Parathyroid adenoma (tissue), 2 donors: ENCODE data around the gene TAS2R4.
A peak's percentile ranks its signal among the peaks of the same experiment; 100 is the strongest.
"Not testable (repeated sequence)": the region's sequence is repeated elsewhere in the genome, so short reads cannot be mapped to it uniquely, and the experiment has no call there.

Experiments
- H2AFZ ChIP-seq: fragments of 300-600 bp; sonication (generic); one replicate; pipeline ENCODE4 v1.7.0; 2017; ENCODE audit warnings: antibody characterized with exemption, mild to moderate bottlenecking
- H3K27ac ChIP-seq: fragments of 300-600 bp; sonication (generic); one replicate; pipeline ENCODE4 v1.7.0; 2017
- H3K27me3 ChIP-seq: fragments of 300-600 bp; sonication (generic); one replicate; pipeline ENCODE4 v1.7.0; 2017; ENCODE audit warnings: low read length; ENCODE audit not compliant: control insufficient read depth, insufficient read depth
- H3K36me3 ChIP-seq: fragments of 300-600 bp; sonication (generic); one replicate; pipeline ENCODE4 v1.7.0; 2017; ENCODE audit warnings: low read length; ENCODE audit not compliant: control insufficient read depth, insufficient read depth
- H3K4me1 ChIP-seq: fragments of 300-600 bp; sonication (generic); one replicate; pipeline ENCODE4 v1.7.0; 2017; ENCODE audit warnings: control low read depth
- H3K4me2 ChIP-seq: fragments of 300-600 bp; sonication (generic); one replicate; pipeline ENCODE4 v1.7.0; 2017; ENCODE audit warnings: low read length
- H3K4me3 ChIP-seq: fragments of 300-600 bp; sonication (generic); one replicate; pipeline ENCODE4 v1.7.0; 2017; ENCODE audit warnings: low read depth, low read length
- H3K79me2 ChIP-seq: fragments of 300-600 bp; sonication (generic); one replicate; pipeline ENCODE4 v1.7.0; 2017; ENCODE audit warnings: control low read depth
- H3K9ac ChIP-seq: fragments of 300-600 bp; sonication (generic); one replicate; pipeline ENCODE4 v1.7.0; 2017; ENCODE audit warnings: mild to moderate bottlenecking
- H3K9me3 ChIP-seq: fragments of 300-600 bp; sonication (generic); one replicate; pipeline ENCODE4 v1.7.0; 2017; ENCODE audit warnings: low read length; ENCODE audit not compliant: control insufficient read depth
- TF ChIP-seq, protein P1 (sequence below): fragments of 300-600 bp; sonication (generic); IDR thresholded peaks from one replicate; pipeline ENCODE4 v1.7.0; 2017; ENCODE audit warnings: antibody characterized with exemption, mild to moderate bottlenecking
- donor health status: primary hyperparathyroidism.

TAS2R4 gene

GRCh38 chr7:141748396-141748795 lies 28.1 kb upstream of the TAS2R4 start:
- Histone ChIP-seq H3K4me1 (no peaks in the 10 kb centered on the region), H3K4me3 (no peak overlapping the region), H3K9me3 (no peaks in the 10 kb centered on the region), H3K79me2 (no peaks in the 10 kb centered on the region), H3K27me3 (no peaks in the 10 kb centered on the region), H3K4me2 (no peak overlapping the region), H2AFZ (no peak overlapping the region), H3K27ac (no peak overlapping the region), H3K9ac (no peak overlapping the region), H3K36me3 (peaks cover 2% of the 10 kb centered on the region)
- TF ChIP-seq, protein P1, sequence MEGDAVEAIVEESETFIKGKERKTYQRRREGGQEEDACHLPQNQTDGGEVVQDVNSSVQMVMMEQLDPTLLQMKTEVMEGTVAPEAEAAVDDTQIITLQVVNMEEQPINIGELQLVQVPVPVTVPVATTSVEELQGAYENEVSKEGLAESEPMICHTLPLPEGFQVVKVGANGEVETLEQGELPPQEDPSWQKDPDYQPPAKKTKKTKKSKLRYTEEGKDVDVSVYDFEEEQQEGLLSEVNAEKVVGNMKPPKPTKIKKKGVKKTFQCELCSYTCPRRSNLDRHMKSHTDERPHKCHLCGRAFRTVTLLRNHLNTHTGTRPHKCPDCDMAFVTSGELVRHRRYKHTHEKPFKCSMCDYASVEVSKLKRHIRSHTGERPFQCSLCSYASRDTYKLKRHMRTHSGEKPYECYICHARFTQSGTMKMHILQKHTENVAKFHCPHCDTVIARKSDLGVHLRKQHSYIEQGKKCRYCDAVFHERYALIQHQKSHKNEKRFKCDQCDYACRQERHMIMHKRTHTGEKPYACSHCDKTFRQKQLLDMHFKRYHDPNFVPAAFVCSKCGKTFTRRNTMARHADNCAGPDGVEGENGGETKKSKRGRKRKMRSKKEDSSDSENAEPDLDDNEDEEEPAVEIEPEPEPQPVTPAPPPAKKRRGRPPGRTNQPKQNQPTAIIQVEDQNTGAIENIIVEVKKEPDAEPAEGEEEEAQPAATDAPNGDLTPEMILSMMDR: no peak

DNA sequence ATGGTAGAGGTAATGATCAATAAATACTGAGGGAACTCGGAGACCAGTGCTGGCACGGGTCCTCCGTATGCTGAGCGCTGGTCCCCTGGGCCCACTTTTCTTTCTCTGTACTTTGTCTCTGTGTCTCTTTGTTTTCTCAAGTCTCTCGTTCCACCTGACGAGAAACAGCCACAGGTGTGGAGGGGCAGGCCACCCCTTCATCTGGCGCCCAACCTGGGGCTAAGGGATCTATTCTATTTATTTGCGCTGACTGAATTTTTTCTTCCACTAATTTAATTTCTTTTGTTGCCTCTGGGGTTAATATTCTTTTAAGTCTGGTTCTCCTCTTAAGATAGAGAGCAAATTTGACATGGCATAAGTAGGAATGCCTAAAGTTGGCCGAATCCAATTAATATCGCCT lies 24.6 kb upstream of the TAS2R4 start:
- not testable (repeated sequence) for H3K9me3 ChIP-seq, H2AFZ ChIP-seq, H3K9ac ChIP-seq, H3K4me3 ChIP-seq, H3K27ac ChIP-seq, H3K79me2 ChIP-seq, H3K27me3 ChIP-seq, H3K4me1 ChIP-seq, H3K36me3 ChIP-seq, H3K4me2 ChIP-seq

- Histone ChIP-seq H3K36me3 (peaks cover 2% of the 10 kb centered on the region), H3K4me2 (no peak overlapping the region), H3K4me1 (no peaks in the 10 kb centered on the region), H3K27ac (no peak overlapping the region), H3K4me3 (no peak overlapping the region), H2AFZ (no peak overlapping the region), H3K9ac (no peak overlapping the region), H3K79me2 (no peaks in the 10 kb centered on the region), H3K9me3 (no peaks in the 10 kb centered on the region), H3K27me3 (no peaks in the 10 kb centered on the region)
- TF ChIP-seq, protein P1: peak; percentile 7
Measured at GRCh38 chr7:141752634-141753033, 23.8 kb upstream of the TAS2R4 start.

GRCh38 chr7:141754939-141755338 lies 21.5 kb upstream of the TAS2R4 start:
- no peak overlapping the region for H3K4me2 ChIP-seq
- H3K27me3 ChIP-seq: no peaks in the 10 kb centered on the region
- H3K9ac ChIP-seq: no peak overlapping the region
- no peak overlapping the region for H2AFZ ChIP-seq
- TF ChIP-seq, protein P1: peak; percentile 15
- H3K79me2 ChIP-seq: peaks cover 2% of the 10 kb centered on the region
- H3K27ac ChIP-seq: no peak overlapping the region
- no peak overlapping the region for H3K4me3 ChIP-seq
- H3K4me1 ChIP-seq: no peaks in the 10 kb centered on the region
- no peaks in the 10 kb centered on the region for H3K9me3 ChIP-seq
- peaks cover 2% of the 10 kb centered on the region for H3K36me3 ChIP-seq

GRCh38 chr7:141763797-141764196 lies 12.7 kb upstream of the TAS2R4 start, which contains the start of gene TAS2R3:
TSS of gene TAS2R3 (plus strand) at chr7:141764097. CDS start at chr7:141764159, 62 bp downstream.
- no peak within 1 kb of the TSS for H3K4me3 ChIP-seq
- TF ChIP-seq, protein P1: no peak
- peaks cover 10% of the 10 kb centered on the region for H3K79me2 ChIP-seq
- H3K9me3 ChIP-seq: no peaks in the 10 kb centered on the region
- no peak within 1 kb of the TSS for H3K9ac ChIP-seq
- no peaks in the 10 kb centered on the region for H3K36me3 ChIP-seq
- H3K4me2 ChIP-seq: no peak within 1 kb of the TSS
- H3K27ac ChIP-seq: no peak within 1 kb of the TSS
- H3K27me3 ChIP-seq: no peaks in the 10 kb centered on the region
- H2AFZ ChIP-seq: no peak within 1 kb of the TSS
- H3K4me1 ChIP-seq: no peaks in the 10 kb centered on the region

- not testable (repeated sequence) for H3K9ac ChIP-seq, H3K4me3 ChIP-seq, H3K27me3 ChIP-seq, H3K4me2 ChIP-seq, H3K4me1 ChIP-seq, H2AFZ ChIP-seq, H3K9me3 ChIP-seq, H3K36me3 ChIP-seq, H3K27ac ChIP-seq, H3K79me2 ChIP-seq
Measured at GRCh38 chr7:141770083-141770583, 6.3 kb upstream of the TAS2R4 start.
